Thoracic aorta (tissue), 2 donors: ENCODE results near the gene ANO9. TPM values are rescaled to one million over a fixed set of nuclear protein-coding genes. Genes with fewer than 3 reads are reported as not detected.
A peak's percentile ranks its signal among the peaks of the same experiment; 100 is the strongest.

Experiments
- ATAC-seq: fragments of 150-250 bp; one replicate; pipeline ENCODE4 v1.8.0; 2017; ENCODE audit warnings: low read depth; ENCODE audit not compliant: insufficient number of reproducible peaks, low FRiP score
- DNase-seq: peaks from one replicate; pipeline ENCODE4 v3.0.0-alpha.2; 2020; ENCODE audit warnings: low spot score
- H3K27ac ChIP-seq, 2 donors: fragments of 200-600 bp; sonication (generic); 1 replicate in 1 of 2; 2 replicates in 1 of 2; pipeline ENCODE4 v1.5.1; 2016; ENCODE audit warnings: mild to moderate bottlenecking in 2 of 2, moderate library complexity in 2 of 2
- H3K27me3 ChIP-seq: fragments of 200-600 bp; sonication (generic); replicated peaks from 2 replicates; pipeline ENCODE4 v1.6.0; 2016; ENCODE audit warnings: mild to moderate bottlenecking; ENCODE audit not compliant: insufficient read depth
- H3K36me3 ChIP-seq: fragments of 200-600 bp; sonication (generic); one replicate; pipeline ENCODE4 v1.5.1; 2016
- H3K4me1 ChIP-seq, 2 donors: fragments of 200-600 bp; sonication (generic); 1 replicate in 1 of 2; 2 replicates in 1 of 2; pipeline versions ENCODE4 v1.5.1 to v1.6.0; 2016; ENCODE audit warnings: low read depth in 2 of 2, mild to moderate bottlenecking in 1 of 2; ENCODE audit not compliant: control insufficient read depth in 1 of 2
- H3K4me3 ChIP-seq: fragments of 200-600 bp; sonication (generic); 2 replicates; pipeline ENCODE4 v1.5.1; 2016; ENCODE audit warnings: mild to moderate bottlenecking
- H3K9me3 ChIP-seq: fragments of 200-600 bp; sonication (generic); 2 replicates; pipeline ENCODE4 v1.5.1; 2016
- CTCF ChIP-seq: fragments of 200-600 bp; sonication (generic); IDR thresholded peaks from one replicate; pipeline ENCODE4 v1.5.1; 2019; ENCODE audit warnings: antibody characterized with exemption
- total RNA-seq, 2 donors: library from RNA; depleted of rRNA; stranded (reverse); fragments of >200 nt; gene quantifications; one replicate each; pipeline versions ENCODE4 v1.1.0 to v1.2.3, GENCODE V29; 2016

The ANO9 gene, protein sequence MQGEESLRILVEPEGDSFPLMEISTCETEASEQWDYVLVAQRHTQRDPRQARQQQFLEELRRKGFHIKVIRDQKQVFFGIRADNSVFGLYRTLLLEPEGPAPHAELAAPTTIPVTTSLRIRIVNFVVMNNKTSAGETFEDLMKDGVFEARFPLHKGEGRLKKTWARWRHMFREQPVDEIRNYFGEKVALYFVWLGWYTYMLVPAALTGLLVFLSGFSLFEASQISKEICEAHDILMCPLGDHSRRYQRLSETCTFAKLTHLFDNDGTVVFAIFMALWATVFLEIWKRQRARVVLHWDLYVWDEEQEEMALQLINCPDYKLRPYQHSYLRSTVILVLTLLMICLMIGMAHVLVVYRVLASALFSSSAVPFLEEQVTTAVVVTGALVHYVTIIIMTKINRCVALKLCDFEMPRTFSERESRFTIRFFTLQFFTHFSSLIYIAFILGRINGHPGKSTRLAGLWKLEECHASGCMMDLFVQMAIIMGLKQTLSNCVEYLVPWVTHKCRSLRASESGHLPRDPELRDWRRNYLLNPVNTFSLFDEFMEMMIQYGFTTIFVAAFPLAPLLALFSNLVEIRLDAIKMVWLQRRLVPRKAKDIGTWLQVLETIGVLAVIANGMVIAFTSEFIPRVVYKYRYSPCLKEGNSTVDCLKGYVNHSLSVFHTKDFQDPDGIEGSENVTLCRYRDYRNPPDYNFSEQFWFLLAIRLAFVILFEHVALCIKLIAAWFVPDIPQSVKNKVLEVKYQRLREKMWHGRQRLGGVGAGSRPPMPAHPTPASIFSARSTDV
- 1 to 10 TPM in 1 of 2 donors, under 1 TPM in 1; 0.68 to 2.7 TPM for total RNA-seq

DNA sequence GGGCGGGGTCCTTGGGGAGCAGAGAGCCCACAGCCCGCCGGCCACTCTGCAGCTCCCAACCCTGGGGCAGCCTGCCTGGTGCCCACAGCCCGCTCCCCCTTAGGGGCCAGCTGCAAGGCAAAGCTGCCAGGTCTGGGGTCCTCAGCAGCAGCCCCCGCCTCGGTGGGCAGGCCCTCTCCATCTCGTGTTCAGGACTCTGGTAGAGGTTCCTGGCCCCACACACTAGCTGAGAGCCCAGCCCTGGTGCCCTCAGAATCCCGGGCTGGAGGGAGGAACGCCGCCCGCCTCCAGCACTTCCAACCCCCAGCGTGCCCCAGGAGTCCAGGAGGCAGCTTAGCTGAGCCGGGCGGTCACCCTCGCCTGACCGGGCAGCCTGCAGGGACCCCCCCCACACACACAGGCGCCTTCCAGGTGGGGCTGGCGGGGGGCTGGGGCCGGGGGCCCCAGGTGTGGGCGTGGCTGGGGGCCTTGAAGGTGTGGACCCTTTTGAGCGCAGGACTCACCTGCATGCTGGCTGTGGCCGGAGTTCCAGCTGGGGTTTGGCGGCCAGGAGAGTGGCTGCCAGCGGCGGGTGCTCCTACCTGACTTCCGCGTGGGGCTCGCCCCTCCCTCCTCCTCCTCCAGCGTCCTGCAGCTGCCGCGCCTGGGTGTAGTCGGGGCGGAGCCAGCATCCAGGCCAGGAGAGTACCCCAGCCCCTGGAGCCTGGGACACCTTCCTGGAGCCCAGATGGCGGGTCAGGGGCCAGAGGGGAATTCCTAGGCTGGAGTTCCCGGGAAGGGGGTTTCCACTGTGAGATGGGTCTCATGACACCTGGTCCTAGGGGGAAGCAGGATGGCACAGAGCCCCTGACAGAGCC, at the start of gene ANO9:
Gene ANO9 (minus strand): TSS at position 594 of the 857 bp plus-strand sequence. CDS start 85 bp downstream, at position 509.
- ATAC-seq (no peak), DNase-seq (no peak)
- Histone ChIP-seq H3K4me3 (peak within 1 kb of the TSS; percentile 7), H3K27ac (no peak within 1 kb of the TSS), H3K9me3 (no peaks in the 10 kb centered on the region), H3K27me3 (no peaks in the 10 kb centered on the region), H3K36me3 (no peaks in the 10 kb centered on the region), H3K4me1 (no peaks in the 10 kb centered on the region)
- TF ChIP-seq CTCF = no peak

- H3K27me3 ChIP-seq = no peaks in the 10 kb centered on the region
- peaks cover 18% of the 10 kb centered on the region for H3K36me3 ChIP-seq
- H3K9me3 ChIP-seq = no peaks in the 10 kb centered on the region
- H3K27ac ChIP-seq = no peak overlapping the region
- H3K4me1 ChIP-seq = no peaks in the 10 kb centered on the region
- ATAC-seq (no peak), DNase-seq (no peak)
- no peak overlapping the region for H3K4me3 ChIP-seq
- no peak for TF ChIP-seq CTCF
These were observed 49.5 kb upstream of the ANO9 start for GRCh38 chr11:491358-491757.

- no peaks in the 10 kb centered on the region for H3K27me3 ChIP-seq
- no peak overlapping the region for H3K27ac ChIP-seq
- no peak for DNase-seq
- no peak for ATAC-seq
- H3K4me3 ChIP-seq = no peak overlapping the region
- no peaks in the 10 kb centered on the region for H3K9me3 ChIP-seq
- H3K4me1 ChIP-seq = no peaks in the 10 kb centered on the region
- H3K36me3 ChIP-seq = peaks cover 18% of the 10 kb centered on the region
- no peak for TF ChIP-seq CTCF
These were observed 49.1 kb upstream of the ANO9 start for GRCh38 chr11:490930-491260.

DNA sequence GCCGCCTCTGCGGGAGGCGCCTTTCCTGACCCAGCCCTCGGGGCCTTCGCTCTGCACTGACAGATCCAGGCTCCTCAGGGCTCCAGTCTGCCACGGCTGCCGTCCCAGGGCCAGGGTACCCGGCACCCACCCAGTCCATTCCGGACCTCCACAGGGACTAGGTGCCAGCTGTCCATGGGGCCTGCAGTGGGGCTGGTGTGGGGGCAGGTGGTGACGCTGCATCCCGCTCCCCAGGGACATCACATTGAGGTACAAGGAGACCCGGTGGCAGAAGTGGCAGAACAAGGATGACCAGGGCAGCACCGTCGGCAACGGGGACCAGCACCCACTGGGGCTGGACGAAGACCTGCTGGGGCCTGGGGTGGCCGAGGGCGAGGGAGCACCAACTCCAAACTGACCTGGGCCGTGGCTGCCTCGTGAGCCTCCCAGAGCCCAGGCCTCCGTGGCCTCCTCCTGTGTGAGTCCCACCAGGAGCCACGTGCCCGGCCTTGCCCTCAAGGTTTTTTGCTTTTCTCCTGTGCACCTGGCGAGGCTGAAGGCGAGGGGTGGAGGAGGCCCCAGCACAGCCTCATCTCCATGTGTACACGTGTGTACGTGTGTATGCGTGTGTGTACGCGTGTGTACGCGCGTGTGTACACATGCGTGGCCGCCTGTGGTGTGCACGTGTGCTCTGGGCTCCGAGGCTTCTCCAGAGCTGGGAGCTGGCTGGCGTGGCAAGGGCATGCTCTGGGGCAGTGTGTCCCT, 48.5 kb upstream of the ANO9 start:
- DNase-seq = no peak
- no peak for ATAC-seq
- H3K27me3 ChIP-seq = no peaks in the 10 kb centered on the region
- peaks cover 14% of the 10 kb centered on the region for H3K36me3 ChIP-seq
- H3K9me3 ChIP-seq = no peaks in the 10 kb centered on the region
- no peak overlapping the region for H3K27ac ChIP-seq
- no peaks in the 10 kb centered on the region for H3K4me1 ChIP-seq
- no peak for TF ChIP-seq CTCF
- H3K4me3 ChIP-seq = no peak overlapping the region
